Naive B cell (primary cell): Measurements from ENCODE around the gene RMRP. TPM values are rescaled to one million over a fixed set of nuclear protein-coding genes. Genes with fewer than 3 reads are reported as not detected.

Experiments
- ATAC-seq, 2 donors: fragments of 150-1000 bp; cut with Tn5 transposase; 2 replicates each; pipeline ENCODE4 v1.10.0; 2021; ENCODE audit warnings: low read depth in 2 of 2, mild to moderate bottlenecking in 2 of 2, moderate library complexity in 2 of 2
- DNase-seq: peaks from one replicate; pipeline ENCODE4 v3.0.0; 2022
- H3K27ac Mint-ChIP-seq, 6 donors: one replicate each; pipeline ENCODE4 v1.8.0; 2020 to 2022; ENCODE audit warnings: mild to moderate bottlenecking in 6 of 6, mixed read lengths in 6 of 6, moderate library complexity in 5 of 6, inconsistent platforms in 2 of 6
- H3K27me3 Mint-ChIP-seq, 3 donors: one replicate each; pipeline ENCODE4 v1.8.0; 2021 to 2022; ENCODE audit warnings: mixed read lengths in 3 of 3, mild to moderate bottlenecking in 1 of 3
- H3K36me3 Mint-ChIP-seq, 2 donors: one replicate each; pipeline ENCODE4 v1.8.0; 2020 to 2022; ENCODE audit warnings: mixed read lengths in 2 of 2, inconsistent platforms in 1 of 2, mild to moderate bottlenecking in 1 of 2
- H3K4me1 Mint-ChIP-seq, 3 donors: one replicate each; pipeline ENCODE4 v1.8.0; 2020 to 2022; ENCODE audit warnings: mixed read lengths in 3 of 3, inconsistent platforms in 1 of 3, mild to moderate bottlenecking in 1 of 3, moderate library complexity in 1 of 3
- H3K4me3 Mint-ChIP-seq, 8 donors: one replicate each; pipeline ENCODE4 v1.8.0; 2020 to 2022; ENCODE audit warnings: mild to moderate bottlenecking in 8 of 8, mixed read lengths in 8 of 8, moderate library complexity in 8 of 8, inconsistent platforms in 2 of 8
- H3K9me3 Mint-ChIP-seq, 7 donors: one replicate each; pipeline ENCODE4 v1.8.0; 2020 to 2022; ENCODE audit warnings: mixed read lengths in 7 of 7, mild to moderate bottlenecking in 5 of 7, inconsistent platforms in 2 of 7, moderate library complexity in 1 of 7
- polyA plus RNA-seq, 6 donors: library from polyadenylated mRNA; unstranded; fragments of 300-500 nt; fragmentation: Illumina TruSeq; gene quantifications; one replicate each; pipeline ENCODE4 v1.2.3, GENCODE V29; 2021; ENCODE audit warnings: low read depth in 6 of 6

The RMRP gene
- polyA plus RNA-seq, 6 donors from 2014 or later: 41.0 to 72.3 (median 56.5) TPM; not detected in 2

DNA sequence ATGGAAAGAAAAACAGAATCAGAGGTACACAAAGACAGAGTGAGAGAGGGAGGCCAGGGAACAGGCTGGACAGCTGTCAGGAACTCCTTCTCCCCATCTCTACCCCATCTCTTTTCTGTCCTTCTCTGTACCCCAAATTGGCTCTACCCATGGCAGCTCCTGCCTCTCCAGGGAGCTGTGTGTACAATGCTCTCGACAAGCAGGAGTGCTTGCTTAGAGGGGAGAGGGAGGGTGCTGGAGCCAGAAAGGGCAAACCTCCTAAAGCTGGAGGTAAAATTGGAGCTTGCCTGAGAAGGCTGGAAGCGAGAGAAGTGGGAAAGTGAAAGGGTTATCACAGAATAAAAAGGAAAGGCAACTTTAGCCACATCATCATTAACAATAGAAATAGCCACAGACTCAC, 25.5 kb upstream of the RMRP start:
- Mint-ChIP-seq H3K9me3 (no peaks in the 10 kb centered on the region), H3K27ac (peak overlapping the region in 2 of 6 donors; percentile 58 to 67), H3K4me1 (peaks cover 11 to 23% (median 13%) of the 10 kb centered on the region in 3 donors), H3K27me3 (peaks cover 0 to 3% (median 0%) of the 10 kb centered on the region in 3 donors), H3K4me3 (no peak overlapping the region), H3K36me3 (no peaks in the 10 kb centered on the region)
- ATAC-seq (no peak), DNase-seq (no peak)

DNA sequence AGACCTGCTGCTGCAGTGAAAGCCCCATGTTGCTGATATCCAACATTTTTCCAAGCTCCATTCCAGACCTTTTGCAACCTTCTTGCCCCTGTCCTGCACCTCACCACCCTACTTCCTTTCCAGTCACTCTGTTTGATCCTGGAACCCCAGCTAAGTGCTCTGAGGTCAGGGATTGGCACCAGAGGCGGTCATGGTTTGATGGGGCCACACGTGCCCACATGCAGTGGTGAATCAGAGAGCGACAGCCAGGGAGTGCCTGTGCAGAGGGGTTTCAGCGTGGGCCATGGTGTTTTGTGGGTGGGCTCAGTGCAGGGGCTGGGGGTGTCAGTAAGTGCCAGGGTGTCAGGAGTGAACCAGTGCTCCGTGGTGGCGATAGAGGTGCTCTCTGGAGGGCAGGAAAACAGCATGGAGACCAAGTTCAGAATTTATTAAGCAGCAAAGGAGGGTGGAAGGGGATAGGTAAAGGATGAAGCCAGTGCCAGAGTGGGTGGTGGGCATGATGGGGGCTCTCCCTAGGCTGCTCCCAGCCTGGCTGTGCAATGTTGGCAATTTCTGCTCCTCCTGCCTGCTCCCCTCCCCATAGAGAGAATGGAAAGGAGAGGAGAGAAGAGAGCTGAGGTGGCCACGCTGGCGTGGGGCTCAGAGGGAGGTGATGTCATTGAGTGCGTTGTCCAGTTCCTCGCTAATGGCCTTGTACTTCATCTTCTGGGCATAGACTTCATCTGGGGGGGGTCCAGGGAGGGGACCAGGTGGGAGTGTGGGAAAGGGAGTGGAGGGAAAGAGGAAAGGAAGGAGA, 24.9 kb upstream of the RMRP start:
- no peak for DNase-seq
- Mint-ChIP-seq H3K27me3 (peaks cover 0 to 3% (median 0%) of the 10 kb centered on the region in 3 donors), H3K36me3 (no peaks in the 10 kb centered on the region), H3K27ac (peak overlapping the region in 2 of 6 donors; percentile 10 to 58), H3K9me3 (no peaks in the 10 kb centered on the region), H3K4me1 (peaks cover 11 to 23% (median 13%) of the 10 kb centered on the region in 3 donors), H3K4me3 (no peak overlapping the region)
- ATAC-seq: no peak

DNA sequence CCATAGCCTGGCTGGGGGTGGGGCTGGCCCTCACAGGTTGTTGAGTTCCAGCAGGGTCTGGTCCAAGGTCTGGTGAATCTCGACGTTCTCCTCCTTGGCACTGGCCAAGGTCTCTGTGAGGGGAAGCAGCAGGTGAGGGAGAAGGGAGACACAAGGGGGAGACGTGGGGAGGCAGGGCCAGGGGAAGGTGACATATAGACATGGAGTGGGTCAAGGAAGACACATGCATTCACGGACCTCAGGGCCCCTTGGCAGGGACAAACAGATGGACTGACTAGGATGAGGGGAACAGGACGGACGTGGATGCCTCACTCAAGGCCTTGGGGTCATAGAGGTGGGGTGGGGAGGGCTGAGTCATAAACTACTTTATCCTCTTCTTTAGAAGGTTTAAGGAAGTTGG, 24.2 kb upstream of the RMRP start:
- no peak for ATAC-seq
- no peak overlapping the region for H3K4me3 Mint-ChIP-seq

DNA sequence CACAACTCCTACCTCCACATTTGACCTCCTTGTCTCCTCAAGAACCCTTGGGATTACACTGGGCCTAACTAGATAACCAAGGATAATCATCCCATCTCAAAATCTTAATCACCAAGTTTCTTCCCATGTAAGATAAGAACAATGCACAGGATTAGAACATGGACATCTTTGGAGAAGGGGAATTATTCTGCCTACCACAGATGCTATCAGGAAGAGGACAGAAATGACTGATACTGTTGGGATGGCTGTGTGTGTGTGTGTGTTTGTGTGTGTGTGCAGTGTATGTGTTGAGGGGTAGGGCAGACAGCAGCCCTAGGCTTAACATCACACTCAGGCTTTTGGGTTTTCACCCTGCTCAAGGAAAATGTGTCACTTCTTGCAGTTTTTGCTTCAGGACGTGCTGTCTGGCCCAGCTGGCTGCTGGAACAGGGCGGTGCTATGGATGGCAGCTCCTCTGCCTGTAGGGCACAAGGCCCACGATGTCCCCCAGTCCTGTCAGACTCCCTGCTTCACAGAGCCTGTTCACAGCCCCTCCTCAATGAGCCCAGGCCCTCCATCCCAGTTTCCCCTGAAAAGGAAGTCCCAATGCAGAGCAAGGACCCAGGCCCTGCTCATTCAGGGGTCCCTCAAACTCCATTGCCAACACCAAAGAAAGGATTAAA, 23.7 kb upstream of the RMRP start:
- Mint-ChIP-seq H3K9me3 (no peaks in the 10 kb centered on the region), H3K27me3 (peaks cover 2 to 3% (median 3%) of the 10 kb centered on the region in 3 donors), H3K27ac (no peak overlapping the region), H3K36me3 (no peaks in the 10 kb centered on the region), H3K4me1 (peaks cover 13 to 24% (median 14%) of the 10 kb centered on the region in 3 donors), H3K4me3 (peak overlapping the region in 2 of 8 donors; percentile 2 to 9)
- ATAC-seq: no peak
- DNase-seq: no peak

More for the DNA sequence above, 24.2 kb upstream of the RMRP start:
- Mint-ChIP-seq H3K9me3 (no peaks in the 10 kb centered on the region), H3K27me3 (peaks cover 0 to 3% (median 0%) of the 10 kb centered on the region in 3 donors), H3K36me3 (no peaks in the 10 kb centered on the region), H3K27ac (no peak overlapping the region), H3K4me1 (peaks cover 11 to 23% (median 13%) of the 10 kb centered on the region in 3 donors)
- DNase-seq: no peak

DNA sequence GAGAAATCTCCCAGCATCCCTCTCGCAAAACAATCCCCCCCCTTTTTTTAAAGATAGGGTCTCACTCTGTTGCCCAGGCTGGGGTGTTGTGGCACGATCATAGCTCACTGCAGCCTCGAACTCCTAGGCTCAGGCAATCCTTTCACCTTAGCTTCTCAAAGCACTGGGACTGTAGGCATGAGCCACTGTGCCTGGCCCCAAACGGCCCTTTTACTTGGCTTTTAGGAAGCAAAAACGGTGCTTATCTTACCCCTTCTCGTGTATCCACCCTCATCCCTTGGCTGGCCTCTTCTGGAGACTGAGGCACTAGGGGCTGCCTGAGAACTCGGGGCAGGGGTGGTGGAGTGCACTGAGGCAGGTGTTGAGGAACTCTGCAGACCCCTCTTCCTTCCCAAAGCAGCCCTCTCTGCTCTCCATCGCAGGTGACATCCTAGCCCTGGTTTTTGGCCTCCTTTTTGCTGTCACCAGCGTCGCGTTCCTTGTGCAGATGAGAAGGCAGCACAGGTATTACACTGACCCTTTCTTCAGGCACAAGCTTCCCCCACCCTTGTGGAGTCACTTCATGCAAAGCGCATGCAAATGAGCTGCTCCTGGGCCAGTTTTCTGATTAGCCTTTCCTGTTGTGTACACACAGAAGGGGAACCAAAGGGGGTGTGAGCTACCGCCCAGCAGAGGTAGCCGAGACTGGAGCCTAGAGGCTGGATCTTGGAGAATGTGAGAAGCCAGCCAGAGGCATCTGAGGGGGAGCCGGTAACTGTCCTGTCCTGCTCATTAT, 22.7 kb upstream of the RMRP start:
- no peak overlapping the region for H3K4me3 Mint-ChIP-seq
- H3K27me3 Mint-ChIP-seq: peaks cover 3 to 7% (median 6%) of the 10 kb centered on the region in 3 donors
- H3K27ac Mint-ChIP-seq: no peak overlapping the region
- peaks cover 19 to 30% (median 20%) of the 10 kb centered on the region in 3 donors for H3K4me1 Mint-ChIP-seq
- no peaks in the 10 kb centered on the region for H3K9me3 Mint-ChIP-seq
- H3K36me3 Mint-ChIP-seq: no peaks in the 10 kb centered on the region
- ATAC-seq (peak; percentile 30 to 75), DNase-seq (no peak)

DNA sequence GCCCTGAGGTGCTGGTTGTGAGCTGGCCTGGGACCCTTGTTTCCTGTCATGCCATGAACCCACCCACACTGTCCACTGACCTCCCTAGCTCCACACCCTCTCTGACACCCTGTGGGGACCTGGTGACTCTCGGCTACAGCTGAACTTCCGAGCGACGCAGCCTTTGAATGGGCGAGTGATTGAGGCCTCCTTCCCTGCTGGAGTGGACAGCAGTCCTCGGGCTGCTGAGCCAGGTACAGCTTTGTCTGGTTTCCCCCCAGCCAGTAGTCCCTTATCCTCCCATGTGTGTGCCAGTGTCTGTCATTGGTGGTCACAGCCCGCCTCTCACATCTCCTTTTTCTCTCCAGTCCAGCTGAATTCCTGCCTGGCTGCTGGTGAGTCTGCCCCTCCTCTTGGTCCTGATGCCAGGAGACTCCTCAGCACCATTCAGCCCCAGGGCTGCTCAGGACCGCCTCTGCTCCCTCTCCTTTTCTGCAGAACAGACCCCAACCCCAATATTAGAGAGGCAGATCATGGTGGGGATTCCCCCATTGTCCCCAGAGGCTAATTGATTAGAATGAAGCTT, 22.0 kb upstream of the RMRP start:
- H3K9me3 Mint-ChIP-seq: no peaks in the 10 kb centered on the region
- H3K27ac Mint-ChIP-seq: no peak overlapping the region
- ATAC-seq: no peak
- DNase-seq: no peak
- peak overlapping the region in 1 of 8 donors; percentile 56 for H3K4me3 Mint-ChIP-seq
- no peaks in the 10 kb centered on the region for H3K36me3 Mint-ChIP-seq
- peaks cover 24 to 30% (median 25%) of the 10 kb centered on the region in 3 donors for H3K4me1 Mint-ChIP-seq
- H3K27me3 Mint-ChIP-seq: peaks cover 3 to 9% (median 6%) of the 10 kb centered on the region in 3 donors

DNA sequence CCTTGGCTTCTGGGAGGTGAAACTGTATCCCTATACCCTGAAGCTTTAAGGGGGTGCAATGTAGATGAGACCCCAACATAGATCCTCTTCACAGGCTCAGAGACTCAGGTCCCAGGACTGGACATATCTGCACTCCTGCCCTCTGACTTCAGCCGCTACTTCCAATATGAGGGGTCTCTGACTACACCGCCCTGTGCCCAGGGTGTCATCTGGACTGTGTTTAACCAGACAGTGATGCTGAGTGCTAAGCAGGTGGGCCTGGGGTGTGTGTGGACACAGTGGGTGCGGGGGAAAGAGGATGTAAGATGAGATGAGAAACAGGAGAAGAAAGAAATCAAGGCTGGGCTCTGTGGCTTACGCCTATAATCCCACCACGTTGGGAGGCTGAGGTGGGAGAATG, 21.3 kb upstream of the RMRP start:
- H3K4me3 Mint-ChIP-seq: peak overlapping the region in 1 of 8 donors; percentile 25
- H3K36me3 Mint-ChIP-seq: no peaks in the 10 kb centered on the region
- ATAC-seq (no peak), DNase-seq (no peak)
- peaks cover 30 to 34% (median 32%) of the 10 kb centered on the region in 3 donors for H3K4me1 Mint-ChIP-seq
- H3K9me3 Mint-ChIP-seq: no peaks in the 10 kb centered on the region
- peak overlapping the region in 1 of 6 donors; percentile 70 for H3K27ac Mint-ChIP-seq
- peaks cover 3 to 16% (median 13%) of the 10 kb centered on the region in 3 donors for H3K27me3 Mint-ChIP-seq

DNA sequence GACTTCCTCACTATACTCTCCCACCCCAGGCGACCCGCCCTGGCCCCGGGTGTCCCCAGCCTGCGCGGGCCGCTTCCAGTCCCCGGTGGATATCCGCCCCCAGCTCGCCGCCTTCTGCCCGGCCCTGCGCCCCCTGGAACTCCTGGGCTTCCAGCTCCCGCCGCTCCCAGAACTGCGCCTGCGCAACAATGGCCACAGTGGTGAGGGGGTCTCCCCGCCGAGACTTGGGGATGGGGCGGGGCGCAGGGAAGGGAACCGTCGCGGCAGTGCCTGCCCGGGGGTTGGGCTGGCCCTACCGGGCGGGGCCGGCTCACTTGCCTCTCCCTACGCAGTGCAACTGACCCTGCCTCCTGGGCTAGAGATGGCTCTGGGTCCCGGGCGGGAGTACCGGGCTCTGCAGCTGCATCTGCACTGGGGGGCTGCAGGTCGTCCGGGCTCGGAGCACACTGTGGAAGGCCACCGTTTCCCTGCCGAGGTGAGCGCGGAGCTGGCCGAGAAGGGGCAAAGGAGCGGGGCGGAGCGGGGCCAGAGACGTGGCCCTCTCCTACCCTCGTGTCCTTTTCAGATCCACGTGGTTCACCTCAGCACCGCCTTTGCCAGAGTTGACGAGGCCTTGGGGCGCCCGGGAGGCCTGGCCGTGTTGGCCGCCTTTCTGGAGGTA, 18.0 kb upstream of the RMRP start:
- ATAC-seq: peak; percentile 64 to 72
- Mint-ChIP-seq H3K27ac (peak overlapping the region in 1 of 6 donors; percentile 51), H3K9me3 (no peaks in the 10 kb centered on the region), H3K27me3 (peaks cover 0 to 18% (median 13%) of the 10 kb centered on the region in 3 donors), H3K4me3 (peak overlapping the region; percentile 80 to 91 (median 86)), H3K4me1 (peaks cover 23 to 33% (median 26%) of the 10 kb centered on the region in 3 donors), H3K36me3 (no peaks in the 10 kb centered on the region)
- DNase-seq: no peak

DNA sequence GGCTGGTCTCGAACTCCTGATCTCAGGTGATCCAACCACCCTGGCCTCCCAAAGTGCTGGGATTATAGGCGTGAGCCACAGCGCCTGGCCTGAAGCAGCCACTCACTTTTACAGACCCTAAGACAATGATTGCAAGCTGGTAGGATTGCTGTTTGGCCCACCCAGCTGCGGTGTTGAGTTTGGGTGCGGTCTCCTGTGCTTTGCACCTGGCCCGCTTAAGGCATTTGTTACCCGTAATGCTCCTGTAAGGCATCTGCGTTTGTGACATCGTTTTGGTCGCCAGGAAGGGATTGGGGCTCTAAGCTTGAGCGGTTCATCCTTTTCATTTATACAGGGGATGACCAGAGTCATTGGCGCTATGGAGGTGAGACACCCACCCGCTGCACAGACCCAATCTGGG, 17.4 kb upstream of the RMRP start:
- Mint-ChIP-seq H3K9me3 (no peaks in the 10 kb centered on the region), H3K4me3 (peak overlapping the region; percentile 80 to 91 (median 86)), H3K27ac (peak overlapping the region in 1 of 6 donors; percentile 80), H3K4me1 (peaks cover 20 to 27% (median 21%) of the 10 kb centered on the region in 3 donors), H3K36me3 (no peaks in the 10 kb centered on the region), H3K27me3 (peaks cover 0 to 18% (median 13%) of the 10 kb centered on the region in 3 donors)
- no peak for DNase-seq
- peak; percentile 16 to 17 for ATAC-seq

DNA sequence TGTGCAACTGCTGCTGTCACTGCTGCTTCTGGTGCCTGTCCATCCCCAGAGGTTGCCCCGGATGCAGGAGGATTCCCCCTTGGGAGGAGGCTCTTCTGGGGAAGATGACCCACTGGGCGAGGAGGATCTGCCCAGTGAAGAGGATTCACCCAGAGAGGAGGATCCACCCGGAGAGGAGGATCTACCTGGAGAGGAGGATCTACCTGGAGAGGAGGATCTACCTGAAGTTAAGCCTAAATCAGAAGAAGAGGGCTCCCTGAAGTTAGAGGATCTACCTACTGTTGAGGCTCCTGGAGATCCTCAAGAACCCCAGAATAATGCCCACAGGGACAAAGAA, 16.2 kb upstream of the RMRP start:
- no peaks in the 10 kb centered on the region for H3K9me3 Mint-ChIP-seq
- H3K27ac Mint-ChIP-seq: peak overlapping the region in 1 of 6 donors; percentile 52
- H3K27me3 Mint-ChIP-seq: peaks cover 0 to 18% (median 13%) of the 10 kb centered on the region in 3 donors
- H3K4me3 Mint-ChIP-seq: peak overlapping the region in 2 of 8 donors; percentile 12 to 65
- no peaks in the 10 kb centered on the region for H3K36me3 Mint-ChIP-seq
- DNase-seq (no peak), ATAC-seq (no peak)
- peaks cover 17 to 23% (median 18%) of the 10 kb centered on the region in 3 donors for H3K4me1 Mint-ChIP-seq

DNA sequence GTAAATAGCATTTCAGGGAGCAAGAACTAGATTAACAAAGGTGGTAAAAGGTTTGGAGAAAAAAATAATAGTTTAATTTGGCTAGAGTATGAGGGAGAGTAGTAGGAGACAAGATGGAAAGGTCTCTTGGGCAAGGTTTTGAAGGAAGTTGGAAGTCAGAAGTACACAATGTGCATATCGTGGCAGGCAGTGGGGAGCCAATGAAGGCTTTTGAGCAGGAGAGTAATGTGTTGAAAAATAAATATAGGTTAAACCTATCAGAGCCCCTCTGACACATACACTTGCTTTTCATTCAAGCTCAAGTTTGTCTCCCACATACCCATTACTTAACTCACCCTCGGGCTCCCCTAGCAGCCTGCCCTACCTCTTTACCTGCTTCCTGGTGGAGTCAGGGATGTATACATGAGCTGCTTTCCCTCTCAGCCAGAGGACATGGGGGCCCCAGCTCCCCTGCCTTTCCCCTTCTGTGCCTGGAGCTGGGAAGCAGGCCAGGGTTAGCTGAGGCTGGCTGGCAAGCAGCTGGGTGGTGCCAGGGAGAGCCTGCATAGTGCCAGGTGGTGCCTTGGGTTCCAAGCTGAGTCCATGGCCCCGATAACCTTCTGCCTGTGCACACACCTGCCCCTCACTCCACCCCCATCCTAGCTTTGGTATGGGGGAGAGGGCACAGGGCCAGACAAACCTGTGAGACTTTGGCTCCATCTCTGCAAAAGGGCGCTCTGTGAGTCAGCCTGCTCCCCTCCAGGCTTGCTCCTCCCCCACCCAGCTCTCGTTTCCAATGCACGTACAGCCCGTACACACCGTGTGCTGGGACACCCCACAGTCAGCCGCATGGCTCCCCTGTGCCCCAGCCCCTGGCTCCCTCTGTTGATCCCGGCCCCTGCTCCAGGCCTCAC, 15.6 kb upstream of the RMRP start, which contains the start of gene CA9:
Gene CA9, plus strand, starts transcription at position 797 of the 893 bp plus-strand sequence. Its CDS starts 32 bp downstream, at position 829.
- ATAC-seq: no peak
- Mint-ChIP-seq H3K36me3 (no peaks in the 10 kb centered on the region), H3K27me3 (peaks cover 0 to 18% (median 13%) of the 10 kb centered on the region in 3 donors), H3K4me3 (peak within 1 kb of the TSS; percentile 16 to 85 (median 61)), H3K4me1 (peaks cover 17 to 23% (median 18%) of the 10 kb centered on the region in 3 donors), H3K9me3 (no peaks in the 10 kb centered on the region), H3K27ac (peak within 1 kb of the TSS in 3 of 6 donors; percentile 52 to 78 (median 77))
- DNase-seq: no peak
